H1 (cell line): ENCODE data around the gene SEMA3C. TPM values are rescaled to one million over a fixed set of nuclear protein-coding genes. Genes with fewer than 3 reads are reported as not detected.

Experiments used
- CTCF ChIA-PET: fragments of 300-600 bp; sonication (Branson Sonifier 250); formaldehyde crosslinking; loops from one replicate; lab custom pipeline; 2021; ENCODE audit not compliant: partially characterized antibody; lab: Charles Lee
- POLR2A ChIA-PET: fragments of 300-600 bp; sonication (Branson Sonifier 250); formaldehyde crosslinking; loops from one replicate; lab custom pipeline; 2021; ENCODE audit warnings: inconsistent platforms; ENCODE audit not compliant: partially characterized antibody; lab: Charles Lee
- DNase-seq, 2 experiments: peaks; one replicate each; pipeline versions ENCODE4 v3.0.0 to v3.0.0-alpha.2; 2010 to 2022; ENCODE audit warnings: low spot score in 2 of 2, low read depth in 1 of 2, mixed read lengths in 1 of 2
- FAIRE-seq: peaks from 2 replicates; lab custom pipeline; 2011; peaks lifted over from hg19 to GRCh38; lab: Jason Lieb, UNC
- H2AFZ ChIP-seq: 2 replicates; pipeline ENCODE4 v1.8.1; 2012; ENCODE audit warnings: low read length, inconsistent platforms
- H2AK5ac ChIP-seq: 2 replicates; pipeline ENCODE4 v1.6.1; 2013; ENCODE audit warnings: low read depth, low read length
- H2BK120ac ChIP-seq: replicated peaks from 2 replicates; pipeline ENCODE3; 2013; ENCODE audit warnings: low read depth, low read length, inconsistent platforms
- H2BK12ac ChIP-seq: 2 replicates; pipeline ENCODE4 v1.6.1; 2013; ENCODE audit warnings: low read depth, low read length
- H2BK15ac ChIP-seq: 2 replicates; pipeline ENCODE4 v1.6.1; 2013; ENCODE audit warnings: low read length
- H2BK20ac ChIP-seq: 2 replicates; pipeline ENCODE4 v1.6.1; 2013; ENCODE audit warnings: low read length
- H2BK5ac ChIP-seq: 2 replicates; pipeline ENCODE4 v1.6.1; 2013; ENCODE audit warnings: low read depth, low read length
- H3K14ac ChIP-seq: 2 replicates; pipeline ENCODE4 v1.6.1; 2013; ENCODE audit warnings: inconsistent platforms; ENCODE audit not compliant: insufficient read length
- H3K18ac ChIP-seq: 2 replicates; pipeline ENCODE4 v1.6.1; 2013; ENCODE audit warnings: low read length; ENCODE audit errors: extremely low read depth
- H3K23ac ChIP-seq: 2 replicates; pipeline ENCODE4 v1.6.1; 2013; ENCODE audit warnings: inconsistent platforms; ENCODE audit not compliant: insufficient read length
- H3K23me2 ChIP-seq: 2 replicates; pipeline ENCODE4 v1.6.1; 2013; ENCODE audit warnings: low read depth, low read length
- H3K27ac ChIP-seq: 2 replicates; pipeline ENCODE4 v1.6.1; 2011; ENCODE audit warnings: low read depth, low read length, inconsistent platforms
- H3K27me3 ChIP-seq, 4 experiments: replicated peaks in 1 of 4; 1 replicate in 1 of 4; 2 replicates in 3 of 4; pipeline versions ENCODE4 v1.6.1 to v1.8.1; 2011 to 2013; ENCODE audit warnings: low read length in 3 of 4, mild to moderate bottlenecking in 3 of 4, inconsistent platforms in 2 of 4, mixed read lengths in 2 of 4, moderate library complexity in 1 of 4; ENCODE audit not compliant: control insufficient read depth in 3 of 4, insufficient read depth in 3 of 4; ENCODE audit errors: extremely low read depth in 1 of 4
- H3K36me3 ChIP-seq, 4 experiments: 2 replicates each; pipeline versions ENCODE4 v1.6.1 to v1.8.1; 2011 to 2013; ENCODE audit warnings: mild to moderate bottlenecking in 4 of 4, low read length in 3 of 4, moderate library complexity in 2 of 4, control low read depth in 1 of 4, inconsistent platforms in 1 of 4; ENCODE audit not compliant: insufficient read depth in 4 of 4, control insufficient read depth in 2 of 4
- H3K4ac ChIP-seq: replicated peaks from 2 replicates; pipeline ENCODE3; 2013; ENCODE audit warnings: low read length, low read depth, mixed read lengths, inconsistent platforms; ENCODE audit not compliant: insufficient read length
- H3K4me1 ChIP-seq, 4 experiments: replicated peaks in 1 of 4; 1 replicate in 1 of 4; 2 replicates in 3 of 4; pipeline versions ENCODE4 v1.6.1 to v1.8.1; 2011 to 2013; ENCODE audit warnings: low read length in 3 of 4, inconsistent platforms in 2 of 4, mixed read lengths in 1 of 4; ENCODE audit not compliant: insufficient read depth in 4 of 4, control insufficient read depth in 3 of 4
- H3K4me2 ChIP-seq, 2 experiments: 2 replicates each; pipeline versions ENCODE4 v1.6.1 to v1.8.1; 2011 to 2013; ENCODE audit warnings: low read depth in 2 of 2, low read length in 2 of 2, control low read depth in 1 of 2, inconsistent platforms in 1 of 2, mild to moderate bottlenecking in 1 of 2; ENCODE audit not compliant: insufficient read depth in 1 of 2
- H3K4me3 ChIP-seq, 4 experiments: fragments of 200-600, 300-600 bp in 1 of 4; sonication (generic), shearing (Covaris generic), sonication (Bioruptor Twin) in 1 of 4; 2 replicates each; pipeline versions ENCODE4 v1.5.1 to v1.8.1; 2011 to 2016; ENCODE audit warnings: low read length in 4 of 4, low read depth in 3 of 4, control low read depth in 2 of 4, inconsistent platforms in 2 of 4, mild to moderate bottlenecking in 2 of 4, mixed read lengths in 1 of 4, moderate library complexity in 1 of 4; ENCODE audit not compliant: insufficient read depth in 2 of 4; ENCODE audit errors: extremely low read depth in 1 of 4
- H3K56ac ChIP-seq: replicated peaks from 2 replicates; pipeline ENCODE3; 2013; ENCODE audit warnings: low read depth, mild to moderate bottlenecking, mixed read lengths, low read length, inconsistent platforms; ENCODE audit not compliant: insufficient read length
- H3K79me1 ChIP-seq: 2 replicates; pipeline ENCODE4 v1.6.1; 2013; ENCODE audit warnings: low read depth, low read length, control low read depth
- H3K79me2 ChIP-seq, 2 experiments: 2 replicates each; pipeline versions ENCODE4 v1.6.1 to v1.8.1; 2012 to 2013; ENCODE audit warnings: low read length in 2 of 2, mild to moderate bottlenecking in 2 of 2, inconsistent platforms in 1 of 2; ENCODE audit not compliant: insufficient read depth in 2 of 2, control insufficient read depth in 1 of 2
- H3K9ac ChIP-seq, 4 experiments: replicated peaks in 1 of 4; 1 replicate in 1 of 4; 2 replicates in 3 of 4; pipeline versions ENCODE4 v1.6.1 to v1.8.1; 2011 to 2013; ENCODE audit warnings: low read depth in 3 of 4, low read length in 3 of 4, control low read depth in 2 of 4, mild to moderate bottlenecking in 2 of 4, moderate library complexity in 2 of 4, inconsistent platforms in 1 of 4; ENCODE audit errors: extremely low read depth in 1 of 4
- H3K9me3 ChIP-seq, 2 experiments: 2 replicates each; pipeline versions ENCODE4 v1.6.1 to v1.8.1; 2012 to 2013; ENCODE audit warnings: mild to moderate bottlenecking in 2 of 2, moderate library complexity in 2 of 2, control low read depth in 1 of 2, inconsistent platforms in 1 of 2, low read depth in 1 of 2, low read length in 1 of 2, mixed read lengths in 1 of 2; ENCODE audit not compliant: insufficient read depth in 2 of 2
- H4K20me1 ChIP-seq, 2 experiments: replicated peaks in 1 of 2; 2 replicates each; pipeline versions ENCODE3 to v1.8.1; 2011 to 2013; ENCODE audit warnings: inconsistent platforms in 2 of 2, low read length in 2 of 2, mild to moderate bottlenecking in 1 of 2; ENCODE audit not compliant: insufficient read depth in 2 of 2, control insufficient read depth in 1 of 2
- H4K5ac ChIP-seq: 2 replicates; pipeline ENCODE4 v1.6.1; 2013; ENCODE audit warnings: low read length, low read depth, mixed read lengths, inconsistent platforms; ENCODE audit not compliant: insufficient read length
- H4K8ac ChIP-seq: 2 replicates; pipeline ENCODE4 v1.8.0; 2013; ENCODE audit warnings: mild to moderate bottlenecking, moderate library complexity, low read length, inconsistent platforms; ENCODE audit not compliant: insufficient read depth; ENCODE audit errors: extremely low read depth
- H4K91ac ChIP-seq: replicated peaks from 2 replicates; pipeline ENCODE3; 2013; ENCODE audit warnings: low read length, mixed read lengths, inconsistent platforms; ENCODE audit not compliant: insufficient read length
- CTCF ChIP-seq, 3 experiments: IDR thresholded peaks; 1 replicate in 2 of 3; 2 replicates in 1 of 3; pipeline versions ENCODE4 v1.5.1 to v1.6.1; 2011; ENCODE audit warnings: low read length in 3 of 3, mild to moderate bottlenecking in 3 of 3, inconsistent platforms in 2 of 3, low read depth in 1 of 3, moderate library complexity in 1 of 3; ENCODE audit not compliant: insufficient read depth in 1 of 3; ENCODE audit errors: control extremely low read depth in 1 of 3
- GABPA ChIP-seq: IDR thresholded peaks from 2 replicates; pipeline ENCODE4 v1.6.1; 2011; ENCODE audit warnings: mild to moderate bottlenecking, low read length, moderate library complexity, borderline replicate concordance; ENCODE audit not compliant: insufficient read depth
- NRF1 ChIP-seq: IDR thresholded peaks from 2 replicates; pipeline ENCODE4 v1.6.1; 2011; ENCODE audit warnings: mild to moderate bottlenecking, low read depth, low read length, improper control_type of control experiment
- POLR2AphosphoS5 ChIP-seq: IDR thresholded peaks from 2 replicates; pipeline ENCODE4 v1.6.1; 2011; ENCODE audit warnings: low read depth, low read length
- RAD21 ChIP-seq, 2 experiments: IDR thresholded peaks in 1 of 2; conservative IDR thresholded peaks in 1 of 2; 2 replicates each; pipeline ENCODE4 v1.6.1; 2011; ENCODE audit warnings: low read depth in 2 of 2, low read length in 2 of 2, improper control_type of control experiment in 1 of 2, inconsistent platforms in 1 of 2, mild to moderate bottlenecking in 1 of 2, moderate library complexity in 1 of 2
- SAP30 ChIP-seq: fragments of 300-600 bp; sonication (generic); IDR thresholded peaks from 2 replicates; pipeline ENCODE4 v1.7.1; 2012; ENCODE audit warnings: low read length, moderate library complexity, mild to moderate bottlenecking, inconsistent platforms; ENCODE audit not compliant: insufficient read depth, insufficient replicate concordance
- SP1 ChIP-seq: IDR thresholded peaks from 2 replicates; pipeline ENCODE4 v1.6.1; 2011; ENCODE audit warnings: low read depth, low read length
- TAF1 ChIP-seq: IDR thresholded peaks from 2 replicates; pipeline ENCODE4 v1.6.1; 2011; ENCODE audit warnings: mild to moderate bottlenecking, low read depth, low read length
- TAF7 ChIP-seq: optimal IDR thresholded peaks from 2 replicates; pipeline ENCODE3; 2011; ENCODE audit warnings: low read depth, mild to moderate bottlenecking, inconsistent platforms, low read length, moderate library complexity, borderline replicate concordance
- TCF12 ChIP-seq: IDR thresholded peaks from 2 replicates; pipeline ENCODE4 v1.6.1; 2011; ENCODE audit warnings: low read depth, mild to moderate bottlenecking, low read length
- WGBS, 2 experiments: shearing (Covaris generic) in 1 of 2; methylation state at CpG; one replicate each; pipeline versions ENCODE4 v1.1.6 to v1.1.7; 2013 to 2015; ENCODE audit warnings: low lambda C conversion rate in 2 of 2, mixed read lengths in 2 of 2, inconsistent platforms in 1 of 2, low coverage in 1 of 2, missing lambda C conversion rate in 1 of 2; ENCODE audit not compliant: insufficient replicate concordance in 2 of 2, insufficient coverage in 1 of 2, insufficient read length in 1 of 2; ENCODE audit errors: extremely low coverage in 1 of 2, missing lambda C conversion rate in 1 of 2; 5-methylcytosine and 5-hydroxymethylcytosine counted together
- polyA plus RNA-seq, 7 experiments: library from polyadenylated mRNA; depleted of rRNA in 3 of 7; stranded (reverse) in 5 of 7; unstranded in 2 of 7; fragments of >200 nt in 5 of 7; fragments of 200-250 nt in 2 of 7; gene quantifications; 1 replicate in 5 of 7; 2 replicates in 1 of 7; 4 replicates in 1 of 7; pipeline versions ENCODE4 v1.2.1 to v1.2.3, GENCODE V29; 2011 to 2013; ENCODE audit warnings: missing spikeins in 2 of 7, mixed read lengths in 2 of 7
- total RNA-seq: library from RNA; stranded (reverse); fragmentation: NEBNext Ultra II Directional; extraction: Animal tissue kit (Norgen Biotek cat#: 25700); gene quantifications from 2 replicates; pipeline ENCODE4 v1.2.1, GENCODE V29; 2021

SEMA3C gene
- total and polyA plus RNA-seq, 2 of the 8 experiments (the other 6 are each of a cell fraction or from before 2014, with no cell fraction given), result 0.15 to 1.4 TPM

GRCh38 chr7:80843018-80843677 lies 75.7 kb downstream of the SEMA3C start:
- Histone ChIP-seq H3K56ac (no peak overlapping the region), H3K4me3 (no peak overlapping the region), H4K5ac (no peak overlapping the region), H3K79me1 (no peaks in the 10 kb centered on the region), H3K27me3 (no peaks in the 10 kb centered on the region), H4K20me1 (no peaks in the 10 kb centered on the region), H2BK5ac (no peak overlapping the region), H3K14ac (no peak overlapping the region), H2AK5ac (no peak overlapping the region), H3K27ac (no peak overlapping the region), H3K4ac (no peak overlapping the region), H3K4me2 (no peak overlapping the region), H2BK20ac (no peak overlapping the region), H3K18ac (no peak overlapping the region), H2BK15ac (no peak overlapping the region), H3K4me1 (peaks cover 0 to 4% (median 1%) of the 10 kb centered on the region in 4 experiments; a peak in 2 of 7 replicates), H3K9me3 (no peaks in the 10 kb centered on the region), H4K8ac (no peak overlapping the region), H3K36me3 (no peaks in the 10 kb centered on the region), H3K23ac (no peak overlapping the region), H2BK12ac (no peak overlapping the region), H2BK120ac (no peak overlapping the region), H4K91ac (no peak overlapping the region), H3K23me2 (no peaks in the 10 kb centered on the region), H3K9ac (no peak overlapping the region), H3K79me2 (no peaks in the 10 kb centered on the region), H2AFZ (no peak overlapping the region)
- 93% methylated on average over 2 of the region's 2 CpGs; no CpG with 5 or more reads in 1 of the 2 experiments for WGBS, 2 experiments
- POLR2A ChIA-PET, result no interaction called here
- CTCF ChIA-PET, result interaction anchor here (0.7 to 1.3 kb wide), 2 partner anchors 10 to 593 kb away, joined by 3 to 5 read pairs; no protein-coding TSS in a partner anchor
- FAIRE-seq, result no peak
- no peak for DNase-seq
- no peak for TF ChIP-seq TCF12
- no peak for TF ChIP-seq SP1
- no peak for TF ChIP-seq TAF7
- TF ChIP-seq POLR2AphosphoS5, result no peak
- TF ChIP-seq CTCF (IDR thresholded peaks at IDR 0.05; ENCODE audit: control extremely low read depth in 1 of 3, insufficient read depth in 1 of 3, low read depth in 1 of 3, low read length in 3 of 3), result no peak
- no peak for TF ChIP-seq NRF1
- TF ChIP-seq GABPA, result no peak
- no peak for TF ChIP-seq RAD21 (IDR thresholded peaks at IDR 0.05 in 1 of 2, conservative IDR thresholded peaks at IDR 0.05 in 1 of 2; ENCODE audit: low read depth in 2 of 2, low read length in 2 of 2)
- TF ChIP-seq SAP30, result no peak
- TF ChIP-seq TAF1, result no peak
